B cell (primary cell): ENCODE data around the gene CA9. TPM values are rescaled to one million over a fixed set of nuclear protein-coding genes. Genes with fewer than 3 reads are reported as not detected.

ENCODE experiments used
- ATAC-seq: fragments of 200-7000 bp; cut with Tn5 transposase; one replicate; pipeline ENCODE4 v1.10.0; 2021; ENCODE audit warnings: low read depth, mild to moderate bottlenecking, moderate number of reproducible peaks, moderate library complexity
- CTCF ChIA-PET: fragments of 350-600 bp; sonication (Branson Sonifier 250); formaldehyde crosslinking; loops from one replicate; lab custom pipeline; 2021; ENCODE audit warnings: antibody characterized with exemption, inconsistent platforms; lab: Charles Lee
- POLR2A ChIA-PET: fragments of 350-600 bp; sonication (Branson Sonifier 250); formaldehyde crosslinking; loops from one replicate; lab custom pipeline; 2021; ENCODE audit warnings: antibody characterized with exemption; lab: Charles Lee
- DNase-seq: peaks from one replicate; pipeline ENCODE4 v3.0.0; 2013
- H2AFZ ChIP-seq: 2 replicates; pipeline ENCODE4 v1.6.1; 2012; ENCODE audit warnings: mild to moderate bottlenecking, low read depth, low read length; ENCODE audit not compliant: insufficient read depth, poor library complexity, severe bottlenecking
- H3K27ac ChIP-seq, 2 donors: 1 replicate in 1 of 2; 2 replicates in 1 of 2; pipeline ENCODE4 v1.5.1; 2012 to 2013; ENCODE audit warnings: low read length in 2 of 2, mild to moderate bottlenecking in 2 of 2, moderate library complexity in 1 of 2
- H3K27me3 ChIP-seq, 4 experiments: fragments of 200-600 bp in 1 of 4; sonication (generic) in 1 of 4; replicated peaks in 1 of 4; 1 replicate in 2 of 4; 2 replicates in 2 of 4; pipeline versions ENCODE4 v1.6.1 to v1.7.0; 2013 to 2016; ENCODE audit warnings: low read length in 3 of 4, mild to moderate bottlenecking in 2 of 4, mixed read lengths in 1 of 4, moderate library complexity in 1 of 4; ENCODE audit not compliant: insufficient read depth in 4 of 4, control insufficient read depth in 3 of 4; ENCODE audit errors: control extremely low read depth in 1 of 4
- H3K36me3 ChIP-seq, 2 experiments: replicated peaks in 1 of 2; 1 replicate in 1 of 2; 2 replicates in 1 of 2; pipeline versions ENCODE4 v1.6.1 to v1.7.1; 2013; ENCODE audit warnings: low read length in 1 of 2; ENCODE audit not compliant: insufficient read depth in 2 of 2, control insufficient read depth in 1 of 2; ENCODE audit errors: control extremely low read depth in 1 of 2, extremely low read depth in 1 of 2
- H3K4me1 ChIP-seq, 2 donors: fragments of 200-600 bp in 1 of 2; sonication (generic) in 1 of 2; 1 replicate in 1 of 2; 2 replicates in 1 of 2; pipeline versions ENCODE4 v1.5.1 to v1.6.1; 2013 to 2017; ENCODE audit warnings: low read length in 2 of 2; ENCODE audit not compliant: control insufficient read depth in 2 of 2, insufficient read depth in 2 of 2
- H3K4me2 ChIP-seq: replicated peaks from 2 replicates; pipeline ENCODE3; 2012; ENCODE audit warnings: mild to moderate bottlenecking, low read depth, low read length; ENCODE audit not compliant: poor library complexity, severe bottlenecking
- H3K4me3 ChIP-seq, 5 experiments: fragments of 200-600 bp in 1 of 5; sonication (generic) in 1 of 5; 1 replicate in 3 of 5; 2 replicates in 2 of 5; pipeline versions ENCODE4 v1.5.1 to v1.7.0; 2011 to 2016; ENCODE audit warnings: low read length in 4 of 5, mild to moderate bottlenecking in 4 of 5, low read depth in 2 of 5, control low read depth in 1 of 5, moderate library complexity in 1 of 5; ENCODE audit not compliant: insufficient read depth in 1 of 5; ENCODE audit errors: control extremely low read depth in 1 of 5, extremely low read depth in 1 of 5
- H3K79me2 ChIP-seq: fragments of 200-600 bp; sonication (generic); one replicate; pipeline ENCODE4 v1.6.0; 2016; ENCODE audit warnings: low read length; ENCODE audit not compliant: control insufficient read depth, insufficient read depth
- H3K9ac ChIP-seq: fragments of 200-600 bp; sonication (generic); 2 replicates; pipeline ENCODE4 v1.6.1; 2017; ENCODE audit warnings: mild to moderate bottlenecking, low read length, moderate library complexity
- H3K9me3 ChIP-seq, 3 donors: one replicate each; pipeline versions ENCODE4 v1.6.1 to v1.7.1; 2013; ENCODE audit warnings: low read length in 2 of 3; ENCODE audit not compliant: control insufficient read depth in 2 of 3, insufficient read depth in 1 of 3; ENCODE audit errors: control extremely low read depth in 1 of 3
- H4K20me1 ChIP-seq: 2 replicates; pipeline ENCODE4 v1.6.0; 2012; ENCODE audit warnings: mild to moderate bottlenecking, low read length; ENCODE audit not compliant: insufficient read depth, control insufficient read depth, poor library complexity, severe bottlenecking
- H3K27ac Mint-ChIP-seq: one replicate; pipeline ENCODE4 v1.8.0; 2021; ENCODE audit warnings: mixed read lengths
- H3K27me3 Mint-ChIP-seq: one replicate; pipeline ENCODE4 v1.8.0; 2021; ENCODE audit warnings: mixed read lengths
- H3K4me1 Mint-ChIP-seq: one replicate; pipeline ENCODE4 v1.8.0; 2021; ENCODE audit warnings: mixed read lengths
- H3K4me3 Mint-ChIP-seq: one replicate; pipeline ENCODE4 v1.8.0; 2021; ENCODE audit warnings: mixed read lengths
- H3K9me3 Mint-ChIP-seq: one replicate; pipeline ENCODE4 v1.8.0; 2022; ENCODE audit warnings: mixed read lengths; ENCODE audit not compliant: insufficient read depth
- CTCF ChIP-seq: fragments of 200-600 bp; IDR thresholded peaks from one replicate; pipeline ENCODE4 v1.8.0; 2022; ENCODE audit warnings: antibody characterized with exemption, mild to moderate bottlenecking
- EZH2 ChIP-seq: IDR thresholded peaks from 2 replicates; pipeline ENCODE4 v1.6.1; 2012; ENCODE audit warnings: borderline replicate concordance, low read depth, mild to moderate bottlenecking, moderate library complexity, low read length; ENCODE audit not compliant: insufficient read depth, poor library complexity, severe bottlenecking
- WGBS: methylation state at CpG from one replicate; pipeline ENCODE4 v1.1.5; 2013; ENCODE audit warnings: missing lambda C conversion rate; ENCODE audit not compliant: insufficient coverage; 5-methylcytosine and 5-hydroxymethylcytosine counted together
- intact Hi-C: fragments of 100-400 bp; cut with micrococcal nuclease; formaldehyde crosslinking; loops from one replicate; pipeline ENCODE4 v1.10.0; 2022
- polyA plus RNA-seq: library from polyadenylated mRNA; depleted of rRNA; stranded (reverse); fragments of >200 nt; gene quantifications from 2 replicates; pipeline ENCODE4 v1.2.3, GENCODE V29; 2012
- total RNA-seq, 2 donors: library from RNA; stranded (reverse); fragments of 120-200 nt in 1 of 2; gene quantifications; 1 replicate in 1 of 2; 2 replicates in 1 of 2; pipeline versions ENCODE4 v1.2.3 to v1.2.4, GENCODE V29; 2013 to 2022

Gene CA9
- total and polyA plus RNA-seq, 2 donors (not counting 1 experiment from before 2014, with no cell fraction given): not detected

GRCh38 chr9:35712762-35713400, 39.2 kb downstream of the CA9 start:
- H3K4me1 ChIP-seq: peaks cover 0 to 1% of the 10 kb centered on the region in 2 donors
- no peak overlapping the region for H3K4me2 ChIP-seq
- Mint-ChIP-seq H3K9me3 (no peaks in the 10 kb centered on the region), H3K27ac (no peak overlapping the region), H3K4me3 (no peak overlapping the region), H3K4me1 (peaks cover 3% of the 10 kb centered on the region), H3K27me3 (no peaks in the 10 kb centered on the region)
- CTCF ChIA-PET: interaction anchor here (1.2 to 20.4 kb wide), 2 partner anchors 18 to 19 kb away, joined by 3 to 195 read pairs; partner anchors contain the start of genes TLN1 and TPM2
- H4K20me1 ChIP-seq: peaks cover 22% of the 10 kb centered on the region
- DNase-seq (no peak), ATAC-seq (no peak)
- peaks cover 8 to 91% of the 10 kb centered on the region in 2 experiments for H3K36me3 ChIP-seq
- 96% methylated on average over 9 of the region's 11 CpGs for WGBS
- H3K79me2 ChIP-seq: peaks cover 47% of the 10 kb centered on the region
- no peak overlapping the region for H3K4me3 ChIP-seq
- H3K9me3 ChIP-seq: no peaks in the 10 kb centered on the region
- no peak overlapping the region for H3K27ac ChIP-seq
- TF ChIP-seq CTCF (no peak), EZH2 (no peak)
- POLR2A ChIA-PET: no interaction called here
- H2AFZ ChIP-seq: no peak overlapping the region
- no peaks in the 10 kb centered on the region for H3K27me3 ChIP-seq
- intact Hi-C loops: no loop called here
- H3K9ac ChIP-seq: no peak overlapping the region

GRCh38 chr9:35713578-35713977, 39.9 kb downstream of the CA9 start:
- Mint-ChIP-seq H3K4me3 (no peak overlapping the region), H3K27me3 (no peaks in the 10 kb centered on the region), H3K27ac (no peak overlapping the region), H3K9me3 (no peaks in the 10 kb centered on the region), H3K4me1 (peaks cover 9% of the 10 kb centered on the region)
- H3K9ac ChIP-seq: no peak overlapping the region
- H3K9me3 ChIP-seq: no peaks in the 10 kb centered on the region
- no peak for TF ChIP-seq CTCF
- no peak for TF ChIP-seq EZH2
- intact Hi-C loops: no loop called here
- peaks cover 27% of the 10 kb centered on the region for H4K20me1 ChIP-seq
- no peaks in the 10 kb centered on the region for H3K27me3 ChIP-seq
- H2AFZ ChIP-seq: no peak overlapping the region
- peaks cover 44% of the 10 kb centered on the region for H3K79me2 ChIP-seq
- CTCF ChIA-PET: interaction anchor here (1.0 to 20.4 kb wide), 3 partner anchors 12 to 19 kb away, joined by 3 to 195 read pairs (median 4); partner anchors contain the start of genes CREB3, TLN1 and TPM2
- no peak overlapping the region for H3K4me2 ChIP-seq
- H3K36me3 ChIP-seq: peaks cover 8 to 91% of the 10 kb centered on the region in 2 experiments
- DNase-seq (no peak), ATAC-seq (no peak)
- WGBS: 100% methylated on average over 1 of the region's 3 CpGs
- H3K4me3 ChIP-seq: no peak overlapping the region
- H3K27ac ChIP-seq: no peak overlapping the region
- POLR2A ChIA-PET: interaction anchor here (1.2 kb wide), 1 partner anchor 53 kb away, joined by 3 read pairs; no protein-coding TSS in a partner anchor
- H3K4me1 ChIP-seq: peaks cover 3 to 8% of the 10 kb centered on the region in 2 donors
